Right atrium auricular region (tissue), 2 donors: Measurements from ENCODE around the gene ESPNL. TPM values are rescaled to one million over a fixed set of nuclear protein-coding genes. Genes with fewer than 3 reads are reported as not detected.
"Not testable (repeated sequence)": the region's sequence is repeated elsewhere in the genome, so short reads cannot be mapped to it uniquely, and the experiment has no call there.

Experiments used
- DNase-seq: peaks from one replicate; pipeline ENCODE4 v3.0.0-alpha.2; 2019; ENCODE audit warnings: low spot score
- H3K27ac ChIP-seq, 2 donors: fragments of 200-600 bp; sonication (generic); 1 replicate in 1 of 2; 2 replicates in 1 of 2; pipeline ENCODE4 v1.5.1; 2016 to 2019
- H3K27me3 ChIP-seq, 2 donors: fragments of 200-600 bp; sonication (generic); one replicate each; pipeline versions ENCODE4 v1.5.1 to v1.6.0; 2017 to 2019
- H3K36me3 ChIP-seq: fragments of 200-600 bp; sonication (generic); one replicate; pipeline ENCODE4 v1.5.1; 2016
- H3K4me1 ChIP-seq, 2 donors: fragments of 200-600 bp; sonication (generic); one replicate each; pipeline versions ENCODE4 v1.5.1 to v1.6.0; 2017 to 2019
- H3K4me3 ChIP-seq, 2 donors: fragments of 200-600 bp; sonication (generic); 1 replicate in 1 of 2; 2 replicates in 1 of 2; pipeline ENCODE4 v1.5.1; 2017 to 2019; ENCODE audit warnings: mild to moderate bottlenecking in 1 of 2, moderate library complexity in 1 of 2
- H3K9me3 ChIP-seq, 2 donors: fragments of 200-600 bp; sonication (generic); one replicate each; pipeline ENCODE4 v1.5.1; 2019
- total RNA-seq, 2 donors: library from RNA; depleted of rRNA; stranded (reverse); fragments of >200 nt; gene quantifications; one replicate each; pipeline ENCODE4 v1.1.0, GENCODE V29; 2016
- TF ChIP-seq, protein P1 (sequence below), 2 donors: fragments of 200-600 bp; sonication (generic); IDR thresholded peaks; one replicate each; pipeline ENCODE4 v1.5.1; 2019; ENCODE audit warnings: antibody characterized with exemption in 2 of 2

The ESPNL gene
- total RNA-seq, 2 donors from 2014 or later = 0.26 to 2.0 TPM

DNA sequence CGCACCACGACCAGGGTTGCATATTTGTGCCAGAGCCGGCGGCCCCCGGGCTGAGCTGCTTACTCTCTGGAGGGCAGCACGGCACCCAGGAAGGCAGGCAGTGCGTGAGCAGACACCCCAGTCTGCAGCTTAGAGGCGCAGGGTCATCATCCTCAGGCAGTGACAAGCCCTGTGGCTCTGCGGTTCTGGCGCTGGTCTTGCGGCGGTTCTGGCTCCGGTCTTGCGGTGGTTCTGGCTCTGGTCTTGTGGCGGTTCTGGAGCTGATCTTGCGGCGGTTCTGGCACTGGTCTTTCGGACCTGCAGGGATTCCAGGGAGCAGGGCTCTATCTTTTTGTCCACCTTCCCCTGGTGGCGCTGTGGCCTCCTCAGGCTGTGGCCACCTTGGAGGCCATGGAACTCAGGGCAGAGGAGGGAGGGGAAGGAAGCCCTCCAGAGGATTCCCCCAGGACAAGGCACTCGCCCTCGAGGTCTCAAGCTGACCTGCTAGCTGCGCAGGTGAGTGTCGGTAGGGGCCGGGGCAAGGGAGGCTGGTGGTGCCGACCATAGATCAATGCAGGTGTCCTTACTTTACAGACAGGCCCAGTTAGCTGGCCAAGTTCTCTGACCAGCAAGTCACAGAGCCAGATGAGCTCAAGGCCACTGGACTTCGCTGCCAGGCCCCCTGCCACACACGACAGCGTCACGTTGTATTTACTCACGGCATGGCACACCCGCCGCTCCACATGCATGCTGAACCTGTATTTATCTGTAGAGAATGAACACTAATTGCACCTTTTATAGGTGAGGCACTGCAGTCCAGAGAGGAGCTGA lies 14.9 kb downstream of the ESPNL start:
- H3K4me3 ChIP-seq = no peak overlapping the region
- no peaks in the 10 kb centered on the region for H3K36me3 ChIP-seq
- H3K27ac ChIP-seq = no peak overlapping the region
- peaks cover 0 to under 1% of the 10 kb centered on the region in 2 donors for H3K4me1 ChIP-seq
- H3K27me3 ChIP-seq = no peaks in the 10 kb centered on the region
- DNase-seq = no peak
- H3K9me3 ChIP-seq = peaks cover 0 to 14% of the 10 kb centered on the region in 2 donors
- TF ChIP-seq, protein P1, sequence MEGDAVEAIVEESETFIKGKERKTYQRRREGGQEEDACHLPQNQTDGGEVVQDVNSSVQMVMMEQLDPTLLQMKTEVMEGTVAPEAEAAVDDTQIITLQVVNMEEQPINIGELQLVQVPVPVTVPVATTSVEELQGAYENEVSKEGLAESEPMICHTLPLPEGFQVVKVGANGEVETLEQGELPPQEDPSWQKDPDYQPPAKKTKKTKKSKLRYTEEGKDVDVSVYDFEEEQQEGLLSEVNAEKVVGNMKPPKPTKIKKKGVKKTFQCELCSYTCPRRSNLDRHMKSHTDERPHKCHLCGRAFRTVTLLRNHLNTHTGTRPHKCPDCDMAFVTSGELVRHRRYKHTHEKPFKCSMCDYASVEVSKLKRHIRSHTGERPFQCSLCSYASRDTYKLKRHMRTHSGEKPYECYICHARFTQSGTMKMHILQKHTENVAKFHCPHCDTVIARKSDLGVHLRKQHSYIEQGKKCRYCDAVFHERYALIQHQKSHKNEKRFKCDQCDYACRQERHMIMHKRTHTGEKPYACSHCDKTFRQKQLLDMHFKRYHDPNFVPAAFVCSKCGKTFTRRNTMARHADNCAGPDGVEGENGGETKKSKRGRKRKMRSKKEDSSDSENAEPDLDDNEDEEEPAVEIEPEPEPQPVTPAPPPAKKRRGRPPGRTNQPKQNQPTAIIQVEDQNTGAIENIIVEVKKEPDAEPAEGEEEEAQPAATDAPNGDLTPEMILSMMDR (IDR thresholded peaks at IDR 0.05) = no peak

DNA sequence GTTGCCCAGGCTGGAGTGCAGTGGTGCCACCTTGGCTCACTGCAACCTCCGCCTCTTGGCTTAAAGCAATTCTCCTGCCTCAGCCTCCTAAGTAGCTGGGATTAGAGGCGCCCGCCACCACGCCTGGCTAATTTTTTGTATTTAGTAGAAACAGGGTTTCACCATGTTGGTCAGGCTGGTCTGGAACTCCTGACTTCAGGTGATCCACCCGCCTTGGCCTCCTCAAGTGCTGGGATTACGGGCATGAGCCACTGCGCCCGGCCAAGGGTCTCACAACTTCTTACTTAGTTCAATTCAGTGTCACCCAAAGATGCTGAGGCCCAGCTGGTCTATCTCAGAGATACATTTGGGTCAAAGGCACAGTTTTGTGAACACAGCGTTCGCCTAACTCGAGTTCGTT lies 15.6 kb downstream of the ESPNL start:
- not testable (repeated sequence) for H3K4me3 ChIP-seq, DNase-seq, H3K36me3 ChIP-seq, H3K27me3 ChIP-seq, H3K27ac ChIP-seq, H3K4me1 ChIP-seq
- peaks cover 0 to 14% of the 10 kb centered on the region in 2 donors for H3K9me3 ChIP-seq

GRCh38 chr2:238116298-238117198 lies 16.4 kb downstream of the ESPNL start:
- H3K27ac ChIP-seq = no peak overlapping the region
- H3K27me3 ChIP-seq = no peaks in the 10 kb centered on the region
- no peaks in the 10 kb centered on the region for H3K36me3 ChIP-seq
- H3K4me1 ChIP-seq = peaks cover 0 to 8% of the 10 kb centered on the region in 2 donors
- TF ChIP-seq, protein P1 (IDR thresholded peaks at IDR 0.05) = no peak
- DNase-seq = no peak
- no peak overlapping the region for H3K4me3 ChIP-seq
- H3K9me3 ChIP-seq = peaks cover 0 to 14% of the 10 kb centered on the region in 2 donors

- Histone ChIP-seq H3K4me1 (peaks cover 0 to 8% of the 10 kb centered on the region in 2 donors), H3K4me3 (no peak overlapping the region), H3K36me3 (no peaks in the 10 kb centered on the region), H3K9me3 (peaks cover 0 to 6% of the 10 kb centered on the region in 2 donors), H3K27me3 (no peaks in the 10 kb centered on the region), H3K27ac (no peak overlapping the region)
- TF ChIP-seq, protein P1 (IDR thresholded peaks at IDR 0.05) = no peak
- DNase-seq = no peak
Measured at GRCh38 chr2:238117199-238118154, 17.3 kb downstream of the ESPNL start.

- H3K27ac ChIP-seq = no peak overlapping the region
- no peaks in the 10 kb centered on the region for H3K9me3 ChIP-seq
- DNase-seq = no peak
- H3K36me3 ChIP-seq = no peaks in the 10 kb centered on the region
- H3K4me1 ChIP-seq = peaks cover 0 to 8% of the 10 kb centered on the region in 2 donors
- TF ChIP-seq, protein P1 (IDR thresholded peaks at IDR 0.05) = no peak
- no peak overlapping the region for H3K4me3 ChIP-seq
- H3K27me3 ChIP-seq = no peaks in the 10 kb centered on the region
Measured at GRCh38 chr2:238119756-238120462, 19.8 kb downstream of the ESPNL start.
